Fibroblast of the conjunctiva (primary cell): ENCODE measurements around the gene KCNK18.
A peak's percentile ranks its signal among the peaks of the same experiment; 100 is the strongest.
"Not testable (repeated sequence)": the region's sequence is repeated elsewhere in the genome, so short reads cannot be mapped to it uniquely, and the experiment has no call there.

ENCODE experiments used
- DNase-seq: peaks from one replicate; pipeline ENCODE4 v3.0.0-alpha.2; 2010; ENCODE audit warnings: low read depth

The KCNK18 gene

GRCh38 chr10:117174439-117175214, 22.7 kb upstream of the KCNK18 start:
- DNase-seq = peak; percentile 29

DNA sequence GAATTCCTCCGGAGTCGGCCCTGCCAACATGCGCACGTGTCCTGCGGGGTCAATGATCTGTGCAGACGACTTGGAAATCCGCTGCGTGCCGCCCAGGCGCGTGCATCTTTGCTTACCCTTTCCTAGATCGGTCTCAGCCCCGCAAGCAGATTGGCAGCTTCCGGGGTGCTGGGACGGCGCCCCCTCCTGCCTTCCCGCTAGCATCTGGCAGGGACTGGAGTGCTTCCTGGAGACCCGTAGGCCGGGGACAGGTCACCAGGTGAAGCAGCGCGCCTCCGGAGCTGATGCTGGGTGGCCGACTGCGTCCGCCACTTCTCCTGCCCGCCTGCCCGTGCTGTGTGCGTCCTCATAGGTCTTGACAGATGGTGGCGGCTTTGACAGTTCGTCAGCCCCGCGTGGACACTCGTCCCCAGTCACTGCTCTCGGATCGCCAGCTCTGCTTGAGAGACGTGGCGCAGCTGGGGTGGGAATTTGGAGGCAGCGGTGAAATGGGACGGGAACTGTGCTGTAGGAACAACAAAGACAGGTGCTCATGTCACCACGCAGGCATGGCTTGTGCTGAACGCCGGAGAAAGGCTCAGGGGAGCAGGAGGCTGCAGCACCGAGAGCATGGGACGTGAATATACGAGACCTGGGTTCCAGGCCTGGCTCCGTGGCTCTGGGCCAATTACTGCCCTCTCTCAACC, 21.9 kb upstream of the KCNK18 start:
- no peak for DNase-seq

DNA sequence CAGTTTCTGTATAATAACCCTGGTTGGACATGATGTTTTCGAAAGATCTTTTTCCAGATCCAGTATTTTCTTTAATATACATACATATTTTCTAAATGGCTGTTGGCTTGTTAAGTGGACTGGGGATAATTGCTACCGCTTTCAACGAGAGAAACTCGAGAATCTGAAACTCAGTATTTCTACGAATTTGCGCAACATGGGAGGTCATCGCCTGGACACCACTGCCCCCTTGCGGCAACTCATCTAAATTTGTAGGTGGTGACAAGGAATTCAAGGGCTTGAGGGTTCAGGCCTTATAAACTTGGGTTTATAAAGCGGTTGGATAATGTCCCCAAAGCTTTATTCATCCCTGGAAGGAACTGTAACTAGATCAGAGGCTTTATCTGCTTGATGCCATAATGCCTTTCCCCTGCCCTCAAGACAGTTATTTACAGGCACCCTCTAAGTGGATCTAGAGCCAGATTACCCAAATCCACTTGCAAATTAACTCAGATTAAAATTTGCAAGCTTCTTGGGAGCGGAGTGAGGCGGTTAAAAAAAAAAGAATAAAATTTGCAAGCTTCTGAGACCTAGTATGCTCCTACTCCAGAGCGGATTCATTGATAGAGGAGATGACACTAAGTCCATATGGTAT, 21.3 kb upstream of the KCNK18 start:
- peak; percentile 60 for DNase-seq

DNA sequence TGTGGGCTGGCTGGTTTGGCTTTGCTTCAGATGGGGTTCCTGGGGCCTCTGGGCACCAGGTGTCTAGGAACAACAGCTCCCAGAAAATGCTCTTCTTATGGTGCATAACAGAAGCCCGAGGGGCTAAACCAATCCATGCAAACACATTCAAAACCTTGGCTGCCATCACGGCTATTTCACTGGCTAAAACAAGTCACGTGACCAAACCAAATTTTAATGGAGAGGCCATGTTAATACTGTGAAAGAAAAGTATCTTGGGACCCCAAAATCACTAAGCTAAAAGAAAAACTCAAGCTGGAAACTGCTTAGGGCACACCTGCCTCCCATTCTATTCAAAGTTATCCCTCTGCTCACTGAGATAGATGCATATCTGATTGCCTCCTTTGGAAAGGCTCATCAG, 19.1 kb upstream of the KCNK18 start:
- no peak for DNase-seq

- no peak for DNase-seq
Observed at GRCh38 chr10:117184296-117184695, 13.0 kb upstream of the KCNK18 start.

GRCh38 chr10:117184821-117185220, 12.5 kb upstream of the KCNK18 start:
- DNase-seq = no peak

DNA sequence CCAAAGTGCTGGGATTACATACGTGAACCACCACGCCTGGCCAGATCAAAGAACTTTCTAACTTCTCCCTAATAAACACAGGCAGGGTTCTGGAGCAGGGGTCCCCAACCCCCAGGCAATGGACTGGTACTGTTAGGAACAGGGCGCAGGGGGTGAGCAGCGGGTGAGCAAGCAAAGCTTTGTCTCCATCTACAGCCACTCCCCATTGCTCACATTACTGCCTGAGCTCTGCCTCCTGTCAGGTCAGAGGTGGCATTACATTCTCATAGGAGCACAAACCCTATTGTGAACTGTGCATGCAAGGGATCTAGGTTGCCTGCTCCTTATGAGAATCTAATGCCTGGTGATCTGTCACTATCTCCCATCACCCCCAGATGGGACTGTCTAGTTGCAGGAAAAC, 11.5 kb upstream of the KCNK18 start:
- DNase-seq = not testable (repeated sequence)

DNA sequence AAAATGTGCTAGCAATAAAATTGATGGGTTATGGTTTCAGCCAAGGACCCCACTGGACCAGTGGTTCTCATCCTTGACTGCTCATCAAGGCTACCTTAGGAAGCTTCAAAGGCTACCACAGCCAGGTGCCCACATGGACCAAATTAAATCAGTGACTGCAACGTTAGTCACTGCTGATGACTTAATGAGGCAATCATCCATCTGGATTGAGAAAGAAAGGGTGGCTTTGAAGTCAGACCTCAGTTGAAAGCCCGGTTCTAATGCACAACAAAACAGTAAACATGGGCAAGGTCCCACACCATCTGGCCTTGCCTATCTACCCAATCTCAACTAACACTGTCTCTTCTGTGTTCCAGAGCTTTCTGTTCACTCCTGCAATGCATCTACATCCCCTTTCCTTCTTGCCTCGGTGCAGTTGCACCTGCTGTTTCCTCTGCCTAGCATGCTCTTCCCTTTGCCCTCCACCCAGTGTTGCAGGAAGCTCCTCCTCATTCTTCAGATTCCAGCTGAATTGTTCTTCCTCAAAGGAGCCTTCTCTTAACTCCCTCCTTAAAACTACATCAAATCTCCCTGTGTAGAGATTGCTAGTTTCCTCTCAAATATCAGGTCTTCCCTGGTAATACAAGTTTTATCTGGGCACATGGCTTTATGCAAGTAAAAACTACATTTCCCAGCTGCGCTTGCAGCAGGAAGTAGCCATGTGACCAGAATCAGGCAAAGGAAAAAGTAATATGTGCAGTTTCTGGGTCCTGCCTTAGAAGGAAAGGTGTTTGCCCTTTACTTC, 10.3 kb upstream of the KCNK18 start:
- DNase-seq = no peak

- no peak for DNase-seq
Observed at GRCh38 chr10:117188371-117188770, 8.9 kb upstream of the KCNK18 start.

- DNase-seq = no peak
Observed at GRCh38 chr10:117189557-117189956, 7.7 kb upstream of the KCNK18 start.

DNA sequence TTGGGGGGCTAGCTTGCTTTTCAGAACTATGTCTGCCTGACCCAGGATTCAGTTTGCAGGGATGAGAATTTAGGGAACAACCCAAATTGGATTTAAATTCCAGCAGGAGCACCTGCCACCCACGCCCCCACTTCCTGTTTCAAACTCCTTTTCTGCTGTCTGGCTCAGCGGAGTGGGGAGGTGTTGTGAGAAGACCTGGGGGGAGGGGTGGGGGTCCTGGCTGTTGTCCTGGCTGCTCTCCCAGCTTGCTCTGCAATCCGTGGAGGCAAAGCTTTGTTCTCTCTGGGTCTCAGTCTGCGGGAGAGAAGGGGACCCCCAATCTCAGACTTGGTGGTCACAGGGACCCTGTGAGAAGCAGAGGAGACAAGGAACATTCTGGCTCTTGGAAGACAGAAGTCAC, 799 bp downstream of the KCNK18 start:
- DNase-seq = no peak

DNA sequence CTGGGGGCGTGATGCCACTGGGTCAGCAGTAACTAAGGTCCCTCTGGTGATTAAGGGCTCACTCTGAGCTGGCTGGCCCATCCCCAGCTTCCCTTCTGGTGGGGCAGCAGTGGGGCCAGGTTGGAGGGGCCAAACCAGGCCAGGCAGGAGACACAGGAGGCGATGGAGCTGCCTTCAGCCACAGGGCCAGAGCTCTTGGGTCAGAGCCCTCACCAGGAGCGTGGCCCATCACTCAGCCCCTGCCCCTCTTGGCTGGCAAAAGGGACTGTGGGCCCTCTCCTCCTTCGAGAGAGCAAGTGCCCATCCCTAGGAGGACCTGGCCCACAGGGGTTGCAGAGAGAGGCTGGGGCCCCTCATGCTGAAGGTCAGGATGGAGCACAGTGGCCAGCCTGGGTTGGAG, 4.5 kb downstream of the KCNK18 start:
- DNase-seq = no peak

- DNase-seq = no peak
Observed at GRCh38 chr10:117204316-117204715, 7.0 kb downstream of the KCNK18 start.

- DNase-seq = no peak
Observed at GRCh38 chr10:117212176-117212575, 14.9 kb downstream of the KCNK18 start.

GRCh38 chr10:117214401-117214800, 17.1 kb downstream of the KCNK18 start:
- no peak for DNase-seq

- DNase-seq = no peak
Observed at GRCh38 chr10:117215079-117215478, 17.8 kb downstream of the KCNK18 start.

GRCh38 chr10:117216028-117216427, 18.7 kb downstream of the KCNK18 start:
- no peak for DNase-seq

GRCh38 chr10:117216611-117217195, 19.4 kb downstream of the KCNK18 start:
- DNase-seq = peak; percentile 27

DNA sequence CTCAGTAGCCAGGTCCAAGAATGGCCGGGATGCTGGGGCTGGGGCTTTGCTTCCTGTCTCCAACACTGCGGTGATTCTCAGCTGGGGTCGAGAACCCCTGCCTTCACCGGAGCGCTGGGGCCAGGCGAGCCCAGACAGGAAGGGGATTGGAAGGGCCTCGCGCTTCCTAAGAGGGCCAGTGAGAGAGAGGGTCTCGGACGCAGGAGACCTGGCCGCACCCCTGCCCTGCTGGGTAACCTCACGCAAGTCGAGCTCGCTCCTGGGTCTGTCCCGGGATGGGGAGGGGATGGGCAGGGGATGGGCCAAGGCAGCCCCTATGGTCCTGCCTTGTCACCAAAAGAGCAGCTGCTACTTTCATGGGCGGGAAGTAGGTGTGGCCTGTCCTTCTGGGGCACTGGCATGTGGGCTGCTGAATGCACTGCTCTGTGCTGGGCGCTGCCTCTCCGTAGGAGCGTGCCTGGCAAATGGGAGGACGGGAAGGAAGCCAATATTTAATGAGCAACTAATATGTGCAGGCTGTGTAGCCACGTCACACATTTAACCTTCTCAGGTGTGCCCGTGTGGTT, 20.0 kb downstream of the KCNK18 start:
- DNase-seq = no peak

DNA sequence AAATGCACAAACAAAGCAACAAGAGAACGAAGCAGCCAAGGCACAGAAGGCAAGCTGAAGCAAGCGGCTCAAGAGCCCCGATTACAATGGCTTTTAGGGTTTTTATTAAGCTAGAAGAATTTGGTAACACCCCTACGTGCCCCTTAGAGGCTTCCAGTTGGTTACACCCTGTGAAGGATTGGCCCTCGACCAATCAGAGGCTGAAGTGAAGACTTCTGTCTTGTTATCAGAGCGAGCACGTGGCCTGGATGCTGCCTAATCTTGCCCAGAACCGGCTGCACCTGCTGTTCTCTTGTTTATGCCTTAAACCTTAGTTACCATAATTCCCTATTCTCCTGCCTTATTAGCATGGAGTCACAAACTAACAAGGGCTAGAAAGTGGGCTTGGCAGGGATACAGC, 21.4 kb downstream of the KCNK18 start:
- no peak for DNase-seq

DNA sequence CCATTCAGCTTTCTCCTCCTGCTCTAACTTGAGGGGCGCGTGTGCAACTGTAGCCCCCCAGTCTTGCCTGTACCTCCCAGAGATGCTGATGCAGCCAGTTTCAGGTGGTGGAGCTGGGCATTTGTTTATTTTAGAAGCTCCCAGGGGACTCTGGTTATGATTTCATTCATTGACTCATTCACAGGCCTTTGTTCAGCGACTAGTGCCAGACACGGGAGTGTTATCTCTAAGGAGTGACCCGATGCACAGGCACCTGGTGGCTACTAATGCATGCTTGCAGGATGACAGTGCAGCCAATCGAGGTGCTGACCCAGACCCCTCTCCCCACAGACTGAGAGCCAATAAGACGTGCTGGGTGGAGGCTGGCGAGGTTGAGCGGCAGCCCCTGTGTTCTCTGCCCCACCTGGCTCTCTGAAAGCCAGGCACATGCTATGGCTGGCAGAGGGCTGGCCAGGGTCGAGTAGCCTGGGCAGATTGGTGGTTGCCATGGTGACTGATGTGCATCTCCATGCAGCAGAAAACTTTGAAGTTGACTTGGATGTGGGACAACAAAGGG, 23.9 kb downstream of the KCNK18 start:
- DNase-seq = no peak
